H9 (cell line): Measurements from ENCODE around the gene TRIM10. TPM values are rescaled to one million over a fixed set of nuclear protein-coding genes. Genes with fewer than 3 reads are reported as not detected.

Source experiments
- DNase-seq: peaks from one replicate; pipeline ENCODE4 v3.0.0-alpha.2; 2017
- H2AFZ ChIP-seq: one replicate; pipeline ENCODE4 v1.6.1; 2013; ENCODE audit warnings: mild to moderate bottlenecking, low read length, control low read depth, moderate library complexity
- H2AK5ac ChIP-seq: 2 replicates; pipeline ENCODE4 v1.6.1; 2013; ENCODE audit warnings: low read length, control low read depth, mixed read lengths; ENCODE audit not compliant: insufficient read length
- H2BK120ac ChIP-seq: one replicate; pipeline ENCODE4 v1.6.1; 2013; ENCODE audit warnings: low read depth, mild to moderate bottlenecking, low read length, control low read depth, inconsistent platforms; ENCODE audit not compliant: poor library complexity, severe bottlenecking
- H2BK12ac ChIP-seq: 2 replicates; pipeline ENCODE4 v1.6.1; 2013; ENCODE audit warnings: low read length, control low read depth, mixed read lengths, low read depth; ENCODE audit not compliant: insufficient read length
- H2BK15ac ChIP-seq: 2 replicates; pipeline ENCODE4 v1.6.1; 2013; ENCODE audit warnings: low read depth, low read length, control low read depth
- H2BK20ac ChIP-seq: one replicate; pipeline ENCODE4 v1.6.1; 2013; ENCODE audit warnings: low read depth, mild to moderate bottlenecking, low read length, control low read depth, inconsistent platforms; ENCODE audit not compliant: poor library complexity, severe bottlenecking
- H2BK5ac ChIP-seq: 2 replicates; pipeline ENCODE4 v1.6.1; 2013; ENCODE audit warnings: low read length, control low read depth, mixed read lengths; ENCODE audit not compliant: insufficient read length
- H3K14ac ChIP-seq: 2 replicates; pipeline ENCODE4 v1.6.1; 2013; ENCODE audit warnings: low read length, control low read depth; ENCODE audit not compliant: insufficient read depth
- H3K18ac ChIP-seq: 2 replicates; pipeline ENCODE4 v1.6.1; 2013; ENCODE audit warnings: low read depth, mild to moderate bottlenecking, mixed read lengths, low read length, control low read depth; ENCODE audit not compliant: insufficient read length
- H3K23ac ChIP-seq: 2 replicates; pipeline ENCODE4 v1.6.1; 2013; ENCODE audit warnings: low read length, control low read depth, mixed read lengths, low read depth; ENCODE audit not compliant: insufficient read length
- H3K23me2 ChIP-seq: 2 replicates; pipeline ENCODE4 v1.6.1; 2013; ENCODE audit warnings: low read depth, mild to moderate bottlenecking, mixed read lengths, low read length, control low read depth; ENCODE audit not compliant: insufficient read length, poor library complexity, severe bottlenecking
- H3K27ac ChIP-seq: 2 replicates; pipeline ENCODE4 v1.5.1; 2013; ENCODE audit warnings: low read length, control low read depth, mixed read lengths, low read depth; ENCODE audit not compliant: insufficient read length
- H3K27me3 ChIP-seq: 2 replicates; pipeline ENCODE4 v1.6.1; 2013; ENCODE audit warnings: low read length, control low read depth, inconsistent platforms; ENCODE audit not compliant: insufficient read depth
- H3K4ac ChIP-seq: 2 replicates; pipeline ENCODE4 v1.6.1; 2013; ENCODE audit warnings: low read depth, mild to moderate bottlenecking, control low read depth, inconsistent platforms, low read length, moderate library complexity
- H3K4me1 ChIP-seq: 2 replicates; pipeline ENCODE4 v1.6.1; 2013; ENCODE audit warnings: low read length, control low read depth, inconsistent platforms; ENCODE audit not compliant: insufficient read depth
- H3K4me2 ChIP-seq: 2 replicates; pipeline ENCODE4 v1.6.1; 2013; ENCODE audit warnings: low read length, control low read depth, mixed read lengths; ENCODE audit not compliant: insufficient read length, insufficient read depth
- H3K56ac ChIP-seq: 2 replicates; pipeline ENCODE4 v1.6.1; 2013; ENCODE audit warnings: low read depth, mild to moderate bottlenecking, mixed read lengths, low read length, control low read depth; ENCODE audit not compliant: insufficient read length
- H3K79me1 ChIP-seq: 2 replicates; pipeline ENCODE4 v1.6.1; 2013; ENCODE audit warnings: low read depth, mild to moderate bottlenecking, moderate library complexity, low read length, control low read depth, inconsistent platforms; ENCODE audit not compliant: insufficient read depth, poor library complexity, severe bottlenecking
- H3K79me2 ChIP-seq: 2 replicates; pipeline ENCODE4 v1.6.1; 2013; ENCODE audit warnings: low read length, control low read depth, inconsistent platforms; ENCODE audit not compliant: insufficient read depth
- H3K9ac ChIP-seq: 2 replicates; pipeline ENCODE4 v1.6.1; 2013; ENCODE audit warnings: low read length, control low read depth, mixed read lengths; ENCODE audit not compliant: insufficient read length; ENCODE audit errors: extremely low read depth
- H3K9me3 ChIP-seq: one replicate; pipeline ENCODE4 v1.6.1; 2013; ENCODE audit warnings: low read depth, low read length, inconsistent platforms; ENCODE audit not compliant: control insufficient read depth
- H3T11ph ChIP-seq: one replicate; pipeline ENCODE4 v1.6.1; 2013; ENCODE audit warnings: mild to moderate bottlenecking, low read length, control low read depth, inconsistent platforms
- H4K20me1 ChIP-seq: one replicate; pipeline ENCODE4 v1.6.1; 2013; ENCODE audit not compliant: control insufficient read depth, insufficient read length, insufficient read depth
- H4K5ac ChIP-seq: 2 replicates; pipeline ENCODE4 v1.6.1; 2013; ENCODE audit warnings: low read depth, mild to moderate bottlenecking, mixed read lengths, low read length, control low read depth; ENCODE audit not compliant: insufficient read length
- H4K8ac ChIP-seq: replicated peaks from 2 replicates; pipeline ENCODE4 v1.6.1; 2013; ENCODE audit warnings: low read length, control low read depth, mixed read lengths, low read depth; ENCODE audit not compliant: insufficient read length
- H4K91ac ChIP-seq: 2 replicates; pipeline ENCODE4 v1.6.1; 2013; ENCODE audit warnings: low read depth, mild to moderate bottlenecking, moderate library complexity, mixed read lengths, low read length, control low read depth; ENCODE audit not compliant: insufficient read length
- H3K27ac Mint-ChIP-seq, 3 experiments: 2 replicates in 2 of 3; 3 replicates in 1 of 3; pipeline ENCODE4 v1.8.0; 2020 to 2021; ENCODE audit warnings: mixed read lengths in 3 of 3, mild to moderate bottlenecking in 1 of 3, moderate library complexity in 1 of 3
- H3K27me3 Mint-ChIP-seq: 2 replicates; pipeline ENCODE4 v1.8.0; 2021; ENCODE audit warnings: low read depth, mild to moderate bottlenecking, moderate library complexity, mixed read lengths
- H3K36me3 Mint-ChIP-seq, 3 experiments: 2 replicates in 2 of 3; 3 replicates in 1 of 3; pipeline ENCODE4 v1.8.0; 2020 to 2021; ENCODE audit warnings: low read depth in 3 of 3, mixed read lengths in 3 of 3; ENCODE audit not compliant: insufficient read depth in 1 of 3
- H3K4me1 Mint-ChIP-seq, 2 experiments: 2 replicates each; pipeline ENCODE4 v1.8.0; 2020; ENCODE audit warnings: mixed read lengths in 2 of 2
- H3K4me3 Mint-ChIP-seq, 2 experiments: 2 replicates in 1 of 2; 3 replicates in 1 of 2; pipeline ENCODE4 v1.8.0; 2020 to 2021; ENCODE audit warnings: mild to moderate bottlenecking in 2 of 2, mixed read lengths in 2 of 2, moderate library complexity in 1 of 2
- H3K9me3 Mint-ChIP-seq, 2 experiments: 2 replicates in 1 of 2; 3 replicates in 1 of 2; pipeline ENCODE4 v1.8.0; 2020; ENCODE audit warnings: mild to moderate bottlenecking in 2 of 2, mixed read lengths in 2 of 2, moderate library complexity in 1 of 2
- CTCF ChIP-seq: fragments of 200-600 bp; sonication (generic); conservative IDR thresholded peaks from 3 replicates; pipeline ENCODE4 v1.8.0; 2021; ENCODE audit warnings: antibody characterized with exemption, mild to moderate bottlenecking
- WGBS: extraction: QIAGEN DNeasy Blood & Tissue Kit; methylation state at CpG from one replicate; pipeline ENCODE4 v1.1.7; 2013; ENCODE audit warnings: missing lambda C conversion rate, low lambda C conversion rate, mixed read lengths; ENCODE audit not compliant: insufficient read length; ENCODE audit errors: extremely low coverage; 5-methylcytosine and 5-hydroxymethylcytosine counted together
- total RNA-seq: library from RNA; stranded (reverse); gene quantifications from 2 replicates; pipeline ENCODE4 v1.2.1, GENCODE V29; 2021

TRIM10 gene
- total RNA-seq, 1 experiment from 2014 or later, result 0.07 TPM

- Histone ChIP-seq H3K79me1 (no peaks in the 10 kb centered on the region), H3K4me1 (no peaks in the 10 kb centered on the region), H2BK120ac (no peak overlapping the region), H4K8ac (no peak overlapping the region), H4K20me1 (no peaks in the 10 kb centered on the region), H3K14ac (no peak overlapping the region), H2BK15ac (no peak overlapping the region), H3K4me2 (no peak overlapping the region), H3K4ac (no peak overlapping the region), H3K18ac (no peak overlapping the region), H3T11ph (no peak overlapping the region), H3K27ac (no peak overlapping the region), H3K23me2 (no peaks in the 10 kb centered on the region), H2BK5ac (no peak overlapping the region), H3K9ac (no peak overlapping the region), H2AK5ac (no peak overlapping the region), H2AFZ (no peak overlapping the region), H3K23ac (no peak overlapping the region), H4K5ac (no peak overlapping the region), H4K91ac (no peak overlapping the region), H2BK12ac (no peak overlapping the region), H3K79me2 (no peaks in the 10 kb centered on the region), H3K27me3 (no peaks in the 10 kb centered on the region), H3K56ac (no peak overlapping the region), H2BK20ac (no peak overlapping the region), H3K9me3 (no peaks in the 10 kb centered on the region)
- no peak overlapping the region for H3K27ac Mint-ChIP-seq
- no peaks in the 10 kb centered on the region for H3K9me3 Mint-ChIP-seq
- H3K4me1 Mint-ChIP-seq, result peaks cover 2% of the 10 kb centered on the region in 2 experiments; a peak in 1 of 4 replicates
- no peak for DNase-seq
- WGBS, result no CpG with 5 or more reads among the region's 17 CpGs
- peaks cover 66% of the 10 kb centered on the region for H3K27me3 Mint-ChIP-seq
- no peak overlapping the region for H3K4me3 Mint-ChIP-seq
- H3K36me3 Mint-ChIP-seq, result no peaks in the 10 kb centered on the region
- no peak for TF ChIP-seq CTCF
Observed at GRCh38 chr6:30154061-30154460, 7.0 kb downstream of the TRIM10 start.
